ENCODE results near the gene MOSPD3.

The MOSPD3 gene

DNA sequence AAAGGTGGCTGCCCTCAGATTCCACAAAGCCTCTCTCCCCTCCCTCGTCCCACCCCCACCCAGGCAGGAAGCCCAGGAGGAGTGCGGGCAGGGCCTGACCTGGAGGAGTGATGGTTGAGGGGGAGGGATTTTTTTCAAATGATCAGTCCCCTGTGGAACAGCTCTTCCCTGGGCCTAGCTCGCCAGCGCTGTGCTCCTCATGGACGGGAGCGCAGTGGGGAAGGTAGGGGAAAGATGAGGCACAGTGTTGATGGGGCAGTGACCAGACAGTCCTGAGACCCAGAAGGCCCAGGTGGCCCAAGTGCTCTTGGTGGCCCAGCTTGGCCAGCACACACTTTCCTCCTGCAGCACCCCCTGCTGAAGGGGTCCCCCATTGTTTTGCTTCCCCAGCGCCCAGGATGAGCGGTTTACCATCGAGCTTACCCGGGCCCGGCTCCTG, 47.2 kb upstream of the MOSPD3 start:
- TF ChIP-seq EZH2 (IDR thresholded peaks at IDR 0.05; ENCODE audit: borderline replicate concordance, low read depth, low read length, severe bottlenecking) (no peak), CTCF (IDR thresholded peaks at IDR 0.05; ENCODE audit: borderline replicate concordance, extremely low read depth, low read length, poor library complexity, severe bottlenecking) (no peak)
- H3K4me1 ChIP-seq (ENCODE audit: insufficient read depth, low read length): peaks cover 14% of the 10 kb centered on the region
- H3K36me3 ChIP-seq (ENCODE audit: insufficient read depth, low read length): peaks cover 12% of the 10 kb centered on the region
- H3K4me3 ChIP-seq (ENCODE audit: low read depth in 1 of 2, low read length in 2 of 2): no peak overlapping the region
- no peak for ATAC-seq (ENCODE audit: insufficient read depth, low read depth)
- H3K27ac ChIP-seq (ENCODE audit: low read length): no peak overlapping the region
- no peaks in the 10 kb centered on the region for H3K79me2 ChIP-seq (ENCODE audit: insufficient read depth, low read length)
- H3K9me3 ChIP-seq (ENCODE audit: insufficient read depth, low read length, severe bottlenecking): no peaks in the 10 kb centered on the region
- H3K4me2 ChIP-seq (ENCODE audit: insufficient read depth, low read length): no peak overlapping the region
- no peak for DNase-seq
- H3K9ac ChIP-seq (ENCODE audit: low read depth, low read length): no peak overlapping the region
- H3K27me3 ChIP-seq (ENCODE audit: insufficient read depth, low read length, poor library complexity): peaks cover 7% of the 10 kb centered on the region
- no peak overlapping the region for H2AFZ ChIP-seq (ENCODE audit: low read depth, low read length)
- peaks cover 17% of the 10 kb centered on the region for H4K20me1 ChIP-seq (ENCODE audit: insufficient read depth, low read length)

- no peak overlapping the region for H3K4me3 ChIP-seq (ENCODE audit: low read depth in 1 of 2, low read length in 2 of 2)
- no peak overlapping the region for H3K27ac ChIP-seq (ENCODE audit: low read length)
- H3K36me3 ChIP-seq (ENCODE audit: insufficient read depth, low read length): peaks cover 9% of the 10 kb centered on the region; the same call in 1 of the 2 replicates
- H2AFZ ChIP-seq (ENCODE audit: low read depth, low read length): no peak overlapping the region
- DNase-seq (no peak), ATAC-seq (ENCODE audit: insufficient read depth, low read depth) (no peak)
- no peak overlapping the region for H3K4me2 ChIP-seq (ENCODE audit: insufficient read depth, low read length)
- no peaks in the 10 kb centered on the region for H3K79me2 ChIP-seq (ENCODE audit: insufficient read depth, low read length)
- no peaks in the 10 kb centered on the region for H3K9me3 ChIP-seq (ENCODE audit: insufficient read depth, low read length, severe bottlenecking)
- H3K9ac ChIP-seq (ENCODE audit: low read depth, low read length): no peak overlapping the region
- H3K27me3 ChIP-seq (ENCODE audit: insufficient read depth, low read length, poor library complexity): peaks cover 9% of the 10 kb centered on the region
- peaks cover 21% of the 10 kb centered on the region for H4K20me1 ChIP-seq (ENCODE audit: insufficient read depth, low read length)
- TF ChIP-seq EZH2 (IDR thresholded peaks at IDR 0.05; ENCODE audit: borderline replicate concordance, low read depth, low read length, severe bottlenecking) (no peak), CTCF (IDR thresholded peaks at IDR 0.05; ENCODE audit: borderline replicate concordance, extremely low read depth, low read length, poor library complexity, severe bottlenecking) (no peak)
- peaks cover 24% of the 10 kb centered on the region for H3K4me1 ChIP-seq (ENCODE audit: insufficient read depth, low read length)
Measured at GRCh38 chr7:100566018-100566531, 46.3 kb upstream of the MOSPD3 start.

DNA sequence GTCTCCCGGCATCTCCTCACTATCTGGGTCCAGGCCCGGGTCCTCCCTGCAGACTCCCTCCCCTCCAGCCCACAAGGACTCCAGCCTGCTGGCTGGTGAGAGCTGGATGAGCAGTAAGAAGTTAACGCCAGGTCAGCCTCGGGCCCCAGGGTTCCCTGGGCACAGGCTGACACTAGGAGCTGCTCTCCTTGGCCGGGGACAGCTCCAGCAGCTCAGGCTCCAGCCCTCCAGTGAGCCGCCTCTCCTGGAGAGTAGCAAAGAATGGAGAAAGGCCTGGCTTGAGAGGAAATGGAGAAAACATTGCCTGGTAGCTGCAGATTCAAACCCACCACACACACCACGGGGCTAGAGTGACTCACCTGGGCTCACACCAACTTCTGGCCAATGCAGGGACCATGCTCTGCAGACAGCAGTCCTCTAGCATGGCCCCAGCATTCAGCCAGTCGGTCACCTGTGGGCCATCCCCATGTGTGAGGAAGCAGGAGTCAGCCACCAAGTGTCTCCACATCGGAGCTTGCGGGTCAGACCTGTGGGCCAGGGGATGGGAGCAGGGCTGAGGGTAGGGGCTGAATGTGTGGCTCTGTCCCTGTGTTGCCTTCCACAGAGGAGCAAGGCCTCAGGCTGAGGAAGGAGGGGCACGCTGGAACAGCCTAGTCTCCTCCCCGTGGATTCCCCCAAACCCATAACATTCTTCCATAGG, 45.2 kb upstream of the MOSPD3 start:
- no peak overlapping the region for H3K9ac ChIP-seq (ENCODE audit: low read depth, low read length)
- H3K4me2 ChIP-seq (ENCODE audit: insufficient read depth, low read length): no peak overlapping the region

More for the DNA sequence above, 45.2 kb upstream of the MOSPD3 start:
- Histone ChIP-seq H3K4me1 (ENCODE audit: insufficient read depth, low read length) (peaks cover 27% of the 10 kb centered on the region), H2AFZ (ENCODE audit: low read depth, low read length) (no peak overlapping the region), H3K79me2 (ENCODE audit: insufficient read depth, low read length) (no peaks in the 10 kb centered on the region), H3K27ac (ENCODE audit: low read length) (no peak overlapping the region), H4K20me1 (ENCODE audit: insufficient read depth, low read length) (peaks cover 25% of the 10 kb centered on the region), H3K36me3 (ENCODE audit: insufficient read depth, low read length) (peaks cover 9% of the 10 kb centered on the region; the same call in 1 of the 2 replicates), H3K4me3 (ENCODE audit: low read depth in 1 of 2, low read length in 2 of 2) (no peak overlapping the region), H3K9me3 (ENCODE audit: insufficient read depth, low read length, severe bottlenecking) (no peaks in the 10 kb centered on the region), H3K27me3 (ENCODE audit: insufficient read depth, low read length, poor library complexity) (peaks cover 9% of the 10 kb centered on the region)
- DNase-seq (no peak), ATAC-seq (ENCODE audit: insufficient read depth, low read depth) (no peak)
- no peak for TF ChIP-seq EZH2 (IDR thresholded peaks at IDR 0.05; ENCODE audit: borderline replicate concordance, low read depth, low read length, severe bottlenecking)
- no peak for TF ChIP-seq CTCF (IDR thresholded peaks at IDR 0.05; ENCODE audit: borderline replicate concordance, extremely low read depth, low read length, poor library complexity, severe bottlenecking)

All from DND-41 (cell line).